HG02798 (cell line): ENCODE measurements around the gene SFPQ.
"Not testable (repeated sequence)": the region's sequence is repeated elsewhere in the genome, so short reads cannot be mapped to it uniquely, and the experiment has no call there.

ENCODE experiments used
- ATAC-seq: cut with Tn5 transposase; IDR thresholded peaks from one replicate; pipeline ENCODE4 v1.9.1; 2021; ENCODE audit warnings: mild to moderate bottlenecking; ENCODE audit not compliant: unreplicated experiment, poor library complexity

Gene SFPQ, protein sequence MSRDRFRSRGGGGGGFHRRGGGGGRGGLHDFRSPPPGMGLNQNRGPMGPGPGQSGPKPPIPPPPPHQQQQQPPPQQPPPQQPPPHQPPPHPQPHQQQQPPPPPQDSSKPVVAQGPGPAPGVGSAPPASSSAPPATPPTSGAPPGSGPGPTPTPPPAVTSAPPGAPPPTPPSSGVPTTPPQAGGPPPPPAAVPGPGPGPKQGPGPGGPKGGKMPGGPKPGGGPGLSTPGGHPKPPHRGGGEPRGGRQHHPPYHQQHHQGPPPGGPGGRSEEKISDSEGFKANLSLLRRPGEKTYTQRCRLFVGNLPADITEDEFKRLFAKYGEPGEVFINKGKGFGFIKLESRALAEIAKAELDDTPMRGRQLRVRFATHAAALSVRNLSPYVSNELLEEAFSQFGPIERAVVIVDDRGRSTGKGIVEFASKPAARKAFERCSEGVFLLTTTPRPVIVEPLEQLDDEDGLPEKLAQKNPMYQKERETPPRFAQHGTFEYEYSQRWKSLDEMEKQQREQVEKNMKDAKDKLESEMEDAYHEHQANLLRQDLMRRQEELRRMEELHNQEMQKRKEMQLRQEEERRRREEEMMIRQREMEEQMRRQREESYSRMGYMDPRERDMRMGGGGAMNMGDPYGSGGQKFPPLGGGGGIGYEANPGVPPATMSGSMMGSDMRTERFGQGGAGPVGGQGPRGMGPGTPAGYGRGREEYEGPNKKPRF

GRCh38 chr1:35192853-35193664 is at the start of gene SFPQ:
SFPQ (minus strand) TSS chr1:35193145; CDS start chr1:35193049, 96 bp downstream.
- peak; percentile 91 for ATAC-seq

- ATAC-seq: not testable (repeated sequence)
Observed at GRCh38 chr1:35236772-35237171, 43.8 kb upstream of the SFPQ start.

DNA sequence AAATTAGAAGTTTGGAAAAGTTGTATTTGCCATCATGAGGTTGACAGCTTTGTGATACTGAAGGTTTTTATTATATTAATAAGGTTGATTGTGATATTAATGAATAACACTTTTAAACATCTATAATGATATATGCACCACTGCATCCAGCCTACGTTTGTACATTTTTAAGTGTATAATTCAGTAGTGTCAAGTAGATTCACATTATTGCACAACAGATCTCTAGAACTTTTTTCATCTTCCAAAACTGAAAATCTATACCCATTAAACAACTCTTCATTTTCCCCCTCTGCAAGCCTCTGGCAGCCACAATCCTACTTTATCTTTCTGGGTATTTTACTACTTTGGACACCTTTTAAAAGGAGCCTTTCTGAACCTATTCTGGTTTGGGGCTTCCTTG is 38.3 kb upstream of the SFPQ start:
- ATAC-seq: no peak

DNA sequence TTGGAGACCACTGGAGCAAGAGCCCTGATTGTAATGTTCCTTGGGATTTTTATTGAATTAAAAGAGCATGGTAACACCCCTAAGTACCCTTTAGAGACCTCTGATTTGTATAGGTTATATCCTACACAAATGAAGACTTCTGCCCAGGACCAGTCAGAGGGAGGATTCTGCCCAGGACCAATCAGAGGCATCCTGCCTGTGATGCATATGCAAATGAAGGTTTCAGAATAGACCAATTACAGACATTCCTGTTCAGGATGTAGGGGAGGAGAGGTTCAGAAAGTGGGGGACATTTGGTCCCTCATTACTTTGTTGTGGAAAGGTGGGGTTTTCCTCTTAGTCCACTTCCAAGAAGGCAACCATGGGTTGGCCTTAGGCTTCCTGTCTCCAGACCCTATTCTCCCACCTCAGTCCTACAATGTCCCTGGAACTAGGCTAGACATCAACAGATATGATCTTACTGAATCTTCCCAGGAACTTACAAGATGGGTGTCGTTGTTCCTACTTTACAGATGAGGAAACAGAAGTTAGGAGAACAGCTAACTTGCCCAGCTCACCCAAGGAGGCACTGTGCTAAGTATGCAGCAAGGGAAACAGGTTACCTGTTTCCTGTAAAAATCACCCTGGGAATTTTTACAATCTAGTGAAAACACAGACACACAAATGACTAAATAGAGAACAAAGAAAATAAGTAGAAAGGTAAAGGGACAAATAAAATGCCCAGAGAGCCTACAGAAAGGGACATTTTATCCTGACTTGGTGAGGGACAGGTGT is 36.8 kb upstream of the SFPQ start:
- no peak for ATAC-seq

GRCh38 chr1:35226546-35226945 is 33.6 kb upstream of the SFPQ start:
- no peak for ATAC-seq

DNA sequence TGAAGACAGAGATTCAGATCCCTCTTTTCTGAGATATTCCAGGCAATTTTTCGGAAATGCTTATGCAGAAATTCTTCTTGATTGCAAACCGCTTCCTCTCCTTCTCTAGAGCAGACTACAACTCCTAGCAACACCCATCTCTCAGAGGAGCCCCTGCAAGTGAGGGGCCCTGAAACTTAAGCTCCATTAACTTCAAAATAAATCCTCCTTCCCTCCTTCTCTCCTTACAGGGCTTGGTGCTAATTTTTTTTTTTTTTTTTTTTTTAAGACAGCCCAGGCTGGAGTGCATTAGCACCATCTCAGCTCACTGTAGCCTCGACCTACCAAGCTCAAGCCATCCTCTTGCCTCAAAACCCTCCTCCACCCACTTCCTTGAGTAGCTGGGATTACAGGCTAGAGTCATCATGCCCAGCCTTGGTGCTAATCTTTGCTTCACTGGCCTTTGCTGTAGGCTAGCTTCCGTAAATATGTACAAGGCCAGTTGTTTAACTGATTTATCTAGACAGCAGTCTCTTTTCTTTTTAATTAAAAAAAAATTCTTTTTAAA is 30.2 kb upstream of the SFPQ start:
- no peak for ATAC-seq

DNA sequence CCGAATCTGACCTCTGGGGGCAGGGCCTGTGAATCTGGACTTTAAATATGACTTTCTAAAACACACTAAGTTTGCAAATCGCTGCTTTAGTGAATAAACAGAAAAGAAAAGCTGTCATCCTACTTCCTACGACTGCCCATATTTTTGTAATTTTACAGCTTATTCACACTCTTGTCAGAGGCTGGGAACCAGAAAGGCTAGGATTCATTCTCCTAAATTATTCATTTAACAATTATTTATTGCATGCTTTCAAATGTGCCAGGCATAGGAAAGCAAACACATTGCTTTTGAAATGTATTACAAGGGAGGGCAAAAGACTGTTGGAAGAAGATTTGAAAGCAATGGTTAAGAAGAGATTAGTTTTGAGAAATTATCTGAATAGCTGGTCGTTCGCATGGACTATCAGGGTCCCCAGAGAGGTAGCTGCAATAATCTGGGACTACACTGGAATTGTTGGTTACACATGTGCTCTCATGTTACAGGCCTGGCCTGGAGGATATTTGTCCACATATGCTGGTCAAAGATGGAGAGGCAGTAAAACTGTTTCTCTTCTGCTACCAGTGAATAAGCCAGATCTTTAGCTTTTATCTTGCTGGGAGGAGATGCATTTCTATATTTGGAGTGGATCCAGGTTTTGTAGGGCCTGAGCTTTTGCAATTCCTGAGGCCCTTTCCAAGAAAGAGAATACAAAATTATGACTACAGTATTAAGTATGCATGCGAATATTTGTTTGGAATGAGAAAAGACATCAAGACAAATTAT is 29.6 kb upstream of the SFPQ start:
- ATAC-seq: no peak

DNA sequence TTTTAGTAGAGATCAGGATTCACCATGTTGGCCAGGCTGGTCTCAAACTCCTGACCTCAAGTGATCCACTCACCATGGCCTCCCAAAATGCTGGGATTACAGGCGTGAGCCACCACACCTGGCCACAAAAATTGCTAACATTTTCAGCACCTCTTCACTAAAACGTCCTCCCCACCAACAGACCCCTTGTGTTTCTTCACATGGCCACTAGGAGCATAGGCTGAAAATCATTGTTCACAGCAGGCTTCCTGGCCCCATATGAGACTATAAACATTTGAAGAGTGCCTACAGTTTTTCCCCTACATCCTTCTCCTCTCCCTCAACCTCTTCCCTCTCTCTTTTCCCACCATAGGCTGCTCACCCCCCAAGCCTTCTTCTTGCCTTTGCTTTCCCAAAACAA is 28.0 kb upstream of the SFPQ start:
- no peak for ATAC-seq

DNA sequence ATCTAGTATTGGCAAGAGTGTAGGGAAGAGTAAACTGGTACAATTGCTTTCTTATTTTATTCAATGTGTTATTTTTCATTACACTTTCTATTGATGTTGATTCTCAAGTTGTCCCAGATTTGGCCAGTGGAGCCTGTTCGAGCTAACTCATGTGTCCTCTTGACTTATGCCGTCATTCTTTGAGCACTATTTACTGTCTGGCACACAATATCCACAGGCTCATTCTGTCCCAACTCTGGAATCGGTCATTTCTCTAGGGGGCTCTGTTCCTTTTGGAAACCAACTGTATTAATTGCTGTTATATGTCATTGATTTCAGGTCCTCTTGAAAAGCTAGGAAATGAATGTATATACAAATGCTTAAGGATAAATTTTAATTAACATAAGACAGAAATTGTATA is 22.4 kb upstream of the SFPQ start:
- no peak for ATAC-seq

DNA sequence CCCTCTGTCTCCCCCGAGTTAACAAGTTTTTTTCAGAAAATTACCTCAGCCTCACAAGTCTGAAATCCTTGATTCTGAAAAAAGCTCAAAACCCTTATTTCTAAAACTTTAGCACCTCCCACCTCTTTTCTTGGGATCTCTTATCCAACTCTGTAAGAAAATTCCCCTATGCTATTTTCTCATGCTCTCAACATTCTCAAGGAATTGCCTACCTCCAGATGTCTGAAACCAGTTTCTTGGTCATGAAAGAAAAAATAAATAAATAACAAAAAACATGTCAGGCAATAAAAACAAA is 18.1 kb upstream of the SFPQ start:
- no peak for ATAC-seq

DNA sequence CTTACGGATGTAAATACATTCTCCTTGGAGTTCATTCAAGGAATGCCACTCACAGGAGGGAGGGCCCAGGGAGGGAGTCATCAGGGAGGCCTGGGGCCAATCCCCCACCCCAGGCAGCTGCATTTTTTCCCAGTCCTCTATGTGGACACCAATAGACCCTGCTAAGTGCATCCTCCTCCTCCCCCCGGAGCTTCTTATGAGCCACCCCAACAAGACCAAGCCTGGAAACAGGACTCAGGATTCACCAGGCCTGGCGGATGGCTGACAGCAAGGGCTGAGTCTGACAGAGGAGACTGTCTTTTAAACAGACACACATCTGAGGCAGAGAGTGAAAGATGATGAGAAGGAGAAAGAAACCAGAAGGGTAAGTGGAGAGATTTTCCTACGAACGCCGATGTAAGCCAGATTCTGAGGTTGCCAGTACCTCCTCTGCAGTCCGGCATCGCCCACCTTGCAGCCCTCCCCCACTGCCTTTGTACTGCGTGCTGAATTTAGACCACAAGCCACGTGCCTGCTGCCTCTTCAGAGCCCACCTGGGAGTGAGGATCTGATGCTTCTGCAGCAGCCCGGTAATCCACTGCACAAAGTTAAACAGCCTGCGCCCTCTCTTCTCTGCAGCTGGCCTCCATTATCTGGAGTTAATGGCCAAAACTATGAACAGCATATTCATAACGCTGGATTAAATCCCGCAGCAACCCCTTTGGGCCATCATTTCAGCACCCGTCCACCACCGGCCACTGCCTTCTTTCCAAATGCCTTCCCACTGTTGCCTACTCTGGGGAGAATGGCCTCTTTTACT is 17.6 kb upstream of the SFPQ start:
- no peak for ATAC-seq

GRCh38 chr1:35203295-35203694 is 10.3 kb upstream of the SFPQ start:
- ATAC-seq: no peak

DNA sequence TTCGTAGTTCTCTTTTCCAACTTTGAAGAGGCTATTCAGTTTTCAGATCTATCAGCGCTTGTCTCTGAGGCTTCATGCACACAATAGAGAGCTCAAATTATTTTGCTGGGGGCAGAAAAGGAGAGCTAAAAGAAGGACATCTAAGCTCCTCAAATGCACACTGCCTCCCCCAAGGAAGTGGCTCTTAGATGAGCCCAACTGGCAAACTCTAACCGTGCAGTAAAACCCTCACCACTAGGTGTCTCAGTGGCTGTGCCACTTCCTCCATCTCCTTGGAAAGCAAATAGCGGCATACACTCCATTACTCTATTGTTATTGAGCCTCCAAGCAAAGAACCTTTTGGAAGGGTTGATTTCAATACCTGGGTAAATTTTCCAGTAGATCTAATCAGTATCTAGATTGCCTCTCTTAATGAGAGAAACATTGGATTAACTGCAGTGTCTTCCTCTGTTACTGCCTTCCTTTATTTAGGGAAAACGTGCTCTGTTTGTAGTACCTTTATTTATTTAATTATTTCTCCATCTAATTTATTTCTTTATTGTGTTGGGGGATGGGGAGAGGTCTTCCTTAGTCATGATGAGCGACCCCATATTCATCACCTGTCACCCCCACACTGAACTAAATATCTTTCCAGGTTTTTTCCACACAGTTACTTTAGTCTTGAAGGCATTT is 9.2 kb upstream of the SFPQ start:
- peak; percentile 78 for ATAC-seq

DNA sequence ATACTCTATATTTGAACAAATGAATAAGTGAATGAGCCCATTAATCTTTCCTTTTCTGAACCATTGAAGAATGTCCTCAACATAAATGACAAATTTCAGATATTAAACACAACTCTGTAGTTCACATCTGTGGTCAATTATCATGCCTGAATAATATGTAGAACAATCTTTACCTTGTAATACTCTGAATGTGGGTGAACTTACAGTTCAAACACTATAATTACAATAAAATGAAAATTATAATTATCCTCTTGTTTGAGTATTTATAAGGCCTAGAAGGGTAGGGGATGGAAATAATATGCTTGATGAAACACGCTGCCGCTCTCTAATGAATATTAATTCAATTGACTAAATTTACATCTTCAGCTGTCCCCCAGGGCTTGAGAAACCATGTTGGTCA is 8.7 kb upstream of the SFPQ start:
- ATAC-seq: no peak

DNA sequence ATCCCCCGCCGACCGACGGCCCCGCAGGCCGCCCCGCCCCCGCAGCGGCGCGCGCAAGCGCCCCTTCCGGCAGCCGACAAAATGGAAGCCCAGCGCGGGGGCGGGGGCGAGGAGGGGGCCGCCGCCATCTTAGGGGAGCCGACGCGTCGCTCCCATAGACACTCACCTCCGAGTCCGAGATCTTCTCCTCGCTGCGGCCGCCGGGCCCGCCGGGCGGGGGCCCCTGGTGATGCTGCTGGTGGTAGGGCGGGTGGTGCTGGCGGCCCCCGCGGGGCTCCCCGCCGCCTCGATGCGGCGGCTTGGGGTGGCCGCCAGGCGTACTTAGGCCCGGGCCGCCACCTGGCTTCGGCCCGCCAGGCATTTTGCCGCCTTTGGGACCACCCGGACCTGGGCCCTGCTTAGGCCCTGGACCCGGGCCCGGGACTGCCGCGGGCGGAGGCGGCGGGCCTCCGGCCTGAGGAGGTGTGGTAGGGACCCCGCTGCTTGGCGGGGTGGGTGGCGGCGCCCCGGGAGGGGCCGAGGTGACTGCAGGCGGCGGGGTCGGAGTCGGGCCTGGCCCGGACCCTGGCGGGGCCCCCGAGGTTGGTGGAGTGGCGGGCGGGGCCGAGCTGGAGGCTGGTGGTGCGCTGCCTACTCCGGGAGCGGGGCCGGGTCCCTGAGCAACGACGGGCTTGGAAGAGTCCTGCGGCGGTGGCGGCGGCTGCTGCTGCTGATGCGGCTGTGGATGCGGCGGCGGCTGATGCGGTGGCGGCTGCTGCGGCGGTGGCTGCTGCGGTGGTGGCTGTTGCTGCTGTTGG is 691 bp downstream of the SFPQ start:
- ATAC-seq: peak; percentile 46

GRCh38 chr1:35191429-35192055 is 1.4 kb downstream of the SFPQ start:
- ATAC-seq: no peak

DNA sequence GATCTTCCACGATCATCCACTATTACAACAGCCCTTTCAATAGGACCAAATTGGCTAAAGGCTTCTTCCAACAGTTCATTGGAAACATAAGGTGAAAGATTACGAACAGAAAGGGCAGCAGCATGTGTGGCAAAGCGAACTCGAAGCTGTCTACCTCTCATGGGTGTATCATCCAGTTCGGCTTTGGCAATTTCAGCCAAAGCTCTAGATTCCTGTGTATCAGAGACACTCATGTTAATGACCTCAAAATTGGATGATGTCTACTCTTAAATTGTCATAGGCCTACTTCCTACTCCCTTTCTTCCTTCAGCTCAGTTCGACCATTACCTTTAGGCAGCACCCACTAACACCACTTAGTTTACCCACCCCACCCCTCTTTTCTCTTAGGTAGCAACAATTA is 2.2 kb downstream of the SFPQ start:
- no peak for ATAC-seq
